Neural cell (in vitro differentiated cells): ENCODE data around the gene MRPS18A. TPM values are rescaled to one million over a fixed set of nuclear protein-coding genes. Genes with fewer than 3 reads are reported as not detected.
"Not testable (repeated sequence)": the region's sequence is repeated elsewhere in the genome, so short reads cannot be mapped to it uniquely, and the experiment has no call there.

Source experiments
- H2AFZ ChIP-seq: fragments of 200-600, 300-800 bp; sonication (generic), shearing (Covaris generic); 2 replicates; pipeline ENCODE4 v1.6.0; 2014; ENCODE audit warnings: low read depth, mild to moderate bottlenecking, antibody characterized with exemption, low read length, moderate library complexity
- H3F3A ChIP-seq: fragments of 200-600 bp; shearing (Covaris generic); 2 replicates; pipeline ENCODE4 v1.6.1; 2016; ENCODE audit warnings: mild to moderate bottlenecking, moderate library complexity, mixed read lengths, antibody characterized with exemption, low read length; ENCODE audit not compliant: insufficient read depth, poor library complexity, severe bottlenecking
- H3K27ac ChIP-seq: fragments of 200-600, 300-800 bp; sonication (generic), shearing (Covaris generic); 2 replicates; pipeline ENCODE4 v1.5.1; 2014; ENCODE audit warnings: mild to moderate bottlenecking, low read length, moderate library complexity
- H3K27me3 ChIP-seq: fragments of 300-800, 200-600 bp; sonication (generic), shearing (Covaris generic); 2 replicates; pipeline ENCODE4 v1.6.0; 2014; ENCODE audit warnings: mild to moderate bottlenecking, low read depth, low read length, moderate library complexity; ENCODE audit not compliant: insufficient read depth
- H3K36me3 ChIP-seq: fragments of 300-800, 200-600 bp; sonication (generic), shearing (Covaris generic); 2 replicates; pipeline ENCODE4 v1.5.1; 2014; ENCODE audit warnings: mild to moderate bottlenecking, antibody characterized with exemption, low read length, moderate library complexity; ENCODE audit not compliant: insufficient read depth
- H3K4me2 ChIP-seq: fragments of 300-800, 200-600 bp; sonication (generic), shearing (Covaris generic); 2 replicates; pipeline ENCODE4 v1.6.0; 2014; ENCODE audit warnings: mild to moderate bottlenecking, low read length
- H3K4me3 ChIP-seq: fragments of 300-800, 200-600 bp; sonication (generic), shearing (Covaris generic); 2 replicates; pipeline ENCODE4 v1.5.1; 2014; ENCODE audit warnings: mild to moderate bottlenecking, low read length, moderate library complexity
- H3K79me2 ChIP-seq: fragments of 200-600 bp; shearing (Covaris generic); replicated peaks from 2 replicates; pipeline ENCODE4 v1.6.0; 2014; ENCODE audit warnings: mild to moderate bottlenecking, low read length, moderate library complexity; ENCODE audit not compliant: insufficient read depth
- H3K9ac ChIP-seq: fragments of 300-800, 200-600 bp; sonication (generic), shearing (Covaris generic); 2 replicates; pipeline ENCODE4 v1.6.1; 2016; ENCODE audit warnings: mild to moderate bottlenecking, low read length, mixed read lengths
- H3K9me2 ChIP-seq: fragments of 200-600 bp; shearing (Covaris generic); 2 replicates; pipeline ENCODE4 v1.6.1; 2016; ENCODE audit warnings: mild to moderate bottlenecking, low read length, mixed read lengths; ENCODE audit not compliant: insufficient read depth
- H3K9me3 ChIP-seq: fragments of 200-600, 300-800 bp; sonication (generic), shearing (Covaris generic); 2 replicates; pipeline ENCODE4 v1.6.1; 2016; ENCODE audit warnings: mild to moderate bottlenecking, mixed run types, low read length, moderate library complexity, mixed read lengths
- H4K20me1 ChIP-seq: fragments of 200-600 bp; shearing (Covaris generic); 2 replicates; pipeline ENCODE4 v1.6.1; 2016; ENCODE audit warnings: mild to moderate bottlenecking, mixed run types; ENCODE audit not compliant: insufficient read depth
- CTCF ChIP-seq: fragments of 450-650 bp; IDR thresholded peaks from 2 replicates; pipeline ENCODE4 v1.5.1; 2014; ENCODE audit warnings: antibody characterized with exemption, mild to moderate bottlenecking, moderate library complexity; ENCODE audit not compliant: poor library complexity, severe bottlenecking
- EP300 ChIP-seq: fragments of 450-650 bp; conservative IDR thresholded peaks from 2 replicates; pipeline ENCODE4 v1.6.1; 2014; ENCODE audit warnings: antibody characterized with exemption, mild to moderate bottlenecking, moderate library complexity; ENCODE audit not compliant: poor library complexity, severe bottlenecking
- EZH2 ChIP-seq: fragments of 200-600, 300-800 bp; shearing (Covaris generic), sonication (generic); IDR thresholded peaks from 2 replicates; pipeline ENCODE4 v1.6.1; 2014; ENCODE audit warnings: antibody characterized with exemption, low read length, borderline replicate concordance, mild to moderate bottlenecking; ENCODE audit not compliant: insufficient read depth, poor library complexity, severe bottlenecking
- MXI1 ChIP-seq: fragments of 450-650 bp; conservative IDR thresholded peaks from 2 replicates; pipeline ENCODE4 v1.6.1; 2014; ENCODE audit warnings: antibody characterized with exemption, mild to moderate bottlenecking; ENCODE audit not compliant: poor library complexity, severe bottlenecking
- POLR2AphosphoS5 ChIP-seq: IDR thresholded peaks from 2 replicates; pipeline ENCODE4 v1.6.1; 2012
- RAD21 ChIP-seq: fragments of 450-650 bp; conservative IDR thresholded peaks from 2 replicates; pipeline ENCODE4 v1.6.1; 2014; ENCODE audit warnings: antibody characterized with exemption, mild to moderate bottlenecking, moderate library complexity
- REST ChIP-seq: IDR thresholded peaks from 2 replicates; pipeline ENCODE4 v1.6.1; 2012; ENCODE audit warnings: borderline replicate concordance
- SMC3 ChIP-seq: fragments of 450-650 bp; conservative IDR thresholded peaks from 2 replicates; pipeline ENCODE4 v1.6.1; 2014; ENCODE audit warnings: antibody characterized with exemption, mild to moderate bottlenecking, moderate library complexity; ENCODE audit not compliant: poor library complexity
- TAF1 ChIP-seq: IDR thresholded peaks from 2 replicates; pipeline ENCODE4 v1.6.1; 2012; ENCODE audit warnings: low read depth
- polyA plus RNA-seq: library from polyadenylated mRNA; depleted of rRNA; stranded (reverse); fragments of >200 nt; gene quantifications from 2 replicates; pipeline ENCODE4 v1.2.3, GENCODE V29; 2014

The MRPS18A gene
- polyA plus RNA-seq, 1 donor from 2014 or later: 39.6 TPM

GRCh38 chr6:43702171-43702533, 14.6 kb upstream of the MRPS18A start:
- H3F3A ChIP-seq: no peaks in the 10 kb centered on the region
- no peak overlapping the region for H3K4me3 ChIP-seq
- no peak overlapping the region for H2AFZ ChIP-seq

GRCh38 chr6:43700939-43701560, 13.5 kb upstream of the MRPS18A start:
- H3F3A ChIP-seq, H3K27me3 ChIP-seq, H3K9me2 ChIP-seq, H3K79me2 ChIP-seq, H4K20me1 ChIP-seq, H3K4me2 ChIP-seq, H3K9me3 ChIP-seq, H2AFZ ChIP-seq, H3K36me3 ChIP-seq, H3K9ac ChIP-seq, H3K27ac ChIP-seq, H3K4me3 ChIP-seq: not testable (repeated sequence)

More at GRCh38 chr6:43702171-43702533, 14.6 kb upstream of the MRPS18A start:
- no peak overlapping the region for H3K9ac ChIP-seq
- H3K79me2 ChIP-seq: no peaks in the 10 kb centered on the region
- no peaks in the 10 kb centered on the region for H3K27me3 ChIP-seq
- no peaks in the 10 kb centered on the region for H3K9me2 ChIP-seq
- no peak overlapping the region for H3K27ac ChIP-seq
- no peaks in the 10 kb centered on the region for H4K20me1 ChIP-seq
- no peak for TF ChIP-seq EZH2
- no peak for TF ChIP-seq EP300
- TF ChIP-seq POLR2AphosphoS5: no peak
- TF ChIP-seq CTCF: no peak
- TF ChIP-seq TAF1: no peak
- no peak for TF ChIP-seq SMC3
- TF ChIP-seq REST: no peak
- TF ChIP-seq MXI1: no peak
- no peak for TF ChIP-seq RAD21
- H3K36me3 ChIP-seq: no peaks in the 10 kb centered on the region
- H3K9me3 ChIP-seq: no peaks in the 10 kb centered on the region
- H3K4me2 ChIP-seq: no peak overlapping the region
